ENCODE measurements around the gene DTX1.

DNA sequence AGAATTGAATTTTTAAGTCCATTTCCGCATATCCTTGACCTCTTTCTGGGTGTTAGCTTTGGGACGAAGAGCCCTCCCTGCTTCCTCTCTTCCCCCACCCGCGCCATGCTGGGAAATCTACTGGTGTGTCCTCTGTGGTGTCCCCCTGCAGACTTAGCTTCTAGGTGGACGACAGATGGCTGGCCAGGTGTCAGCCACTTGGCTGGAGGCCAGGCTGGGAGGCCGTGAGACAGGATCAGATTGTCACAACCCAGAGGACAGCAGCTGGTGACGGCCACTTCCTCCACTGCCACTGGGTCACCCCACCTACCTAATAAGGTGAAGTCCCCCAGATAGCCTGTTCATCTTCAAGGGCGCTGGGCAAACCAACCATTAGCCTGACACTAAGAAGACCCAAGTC is 13.3 kb upstream of the DTX1 start:
- TF ChIP-seq POLR2A (IDR thresholded peaks at IDR 0.05; ENCODE audit: control extremely low read depth in 1 of 2, low read depth in 2 of 2, low read length in 2 of 2) = no peak
- TF ChIP-seq TAF7 (optimal IDR thresholded peaks at IDR 0.05; ENCODE audit: borderline replicate concordance, low read depth, low read length) = no peak
